SK-N-SH treated with all-trans-retinoic acid at 6 μM for 48 hours (cell line): ENCODE measurements around the gene SORD.
"Not testable (repeated sequence)": the region's sequence is repeated elsewhere in the genome, so short reads cannot be mapped to it uniquely, and the experiment has no call there.

Experiments used
- ATAC-seq: fragments of 200-7000 bp; cut with Tn5 transposase; 3 replicates; pipeline ENCODE4 v1.9.1; 2020; ENCODE audit warnings: mild to moderate bottlenecking, moderate library complexity
- ARNTL ChIP-seq: fragments of 450-650 bp; formaldehyde crosslinking; IDR thresholded peaks from 2 replicates; pipeline ENCODE4 v1.5.0; 2020; ENCODE audit warnings: low read depth, mild to moderate bottlenecking, moderate library complexity, borderline replicate concordance
- CREB5 ChIP-seq: fragments of 250-450 bp; sonication (Bioruptor Pico); IDR thresholded peaks from 2 replicates; pipeline ENCODE4 v1.5.1; 2020; ENCODE audit warnings: low read depth, mild to moderate bottlenecking, moderate library complexity
- CSDC2 ChIP-seq: fragments of 250-450 bp; sonication (Bioruptor Pico); IDR thresholded peaks from 2 replicates; pipeline ENCODE4 v1.5.0; 2020; ENCODE audit warnings: mild to moderate bottlenecking, moderate library complexity
- ESRRG ChIP-seq: fragments of 250-450 bp; sonication (Bioruptor Pico); IDR thresholded peaks from 2 replicates; pipeline ENCODE4 v1.6.1; 2021; ENCODE audit warnings: mild to moderate bottlenecking
- GLIS3 ChIP-seq: fragments of 250-450 bp; sonication (Bioruptor Pico); IDR thresholded peaks from 2 replicates; pipeline ENCODE4 v1.5.0; 2020; ENCODE audit warnings: mild to moderate bottlenecking, moderate library complexity
- ISL1 ChIP-seq: fragments of 250-450 bp; sonication (Bioruptor Pico); IDR thresholded peaks from 2 replicates; pipeline ENCODE4 v2.1.2; 2022; ENCODE audit warnings: mild to moderate bottlenecking, moderate library complexity
- OSR1 ChIP-seq: fragments of 250-450 bp; sonication (Bioruptor Pico); IDR thresholded peaks from 2 replicates; pipeline ENCODE4 v1.8.0; 2022; ENCODE audit warnings: moderate library complexity, mild to moderate bottlenecking, inconsistent platforms
- PPARA ChIP-seq: fragments of 250-450 bp; sonication (Bioruptor Pico); IDR thresholded peaks from 2 replicates; pipeline ENCODE4 v1.5.0; 2020; ENCODE audit warnings: mild to moderate bottlenecking, borderline replicate concordance
- RARB ChIP-seq: fragments of 250-450 bp; sonication (Bioruptor Pico); IDR thresholded peaks from 2 replicates; pipeline ENCODE4 v1.8.0; 2021; ENCODE audit warnings: mild to moderate bottlenecking, moderate library complexity
- SNAI2 ChIP-seq: fragments of 250-450 bp; sonication (Bioruptor Pico); IDR thresholded peaks from 2 replicates; pipeline ENCODE4 v1.5.0; 2020; ENCODE audit warnings: mild to moderate bottlenecking, moderate library complexity
- TCF4 ChIP-seq: fragments of 250-450 bp; sonication (Bioruptor Pico); IDR thresholded peaks from 2 replicates; pipeline ENCODE4 v1.8.0; 2021; ENCODE audit warnings: mild to moderate bottlenecking, moderate library complexity, borderline replicate concordance
- TOX ChIP-seq: fragments of 250-450 bp; sonication (Bioruptor Pico); IDR thresholded peaks from 2 replicates; pipeline ENCODE4 v1.8.0; 2021; ENCODE audit warnings: mild to moderate bottlenecking, moderate library complexity, borderline replicate concordance
- ZC3H10 ChIP-seq: fragments of 250-450 bp; sonication (Bioruptor Pico); IDR thresholded peaks from 2 replicates; pipeline ENCODE4 v1.5.1; 2021; ENCODE audit warnings: mild to moderate bottlenecking, moderate library complexity
- ZFP3 ChIP-seq: fragments of 250-450 bp; sonication (Bioruptor Pico); IDR thresholded peaks from 2 replicates; pipeline ENCODE4 v1.5.0; 2020; ENCODE audit warnings: mild to moderate bottlenecking, moderate library complexity
- ZFP30 ChIP-seq: fragments of 450-650 bp; formaldehyde crosslinking; IDR thresholded peaks from 2 replicates; pipeline ENCODE4 v1.5.0; 2022; ENCODE audit warnings: mild to moderate bottlenecking, moderate library complexity
- ZNF70 ChIP-seq: fragments of 450-650 bp; formaldehyde crosslinking; IDR thresholded peaks from 2 replicates; pipeline ENCODE4 v1.5.0; 2020; ENCODE audit warnings: mild to moderate bottlenecking, moderate library complexity
- ZNF8 ChIP-seq: fragments of 450-650 bp; formaldehyde crosslinking; IDR thresholded peaks from 2 replicates; pipeline ENCODE4 v1.5.0; 2020; ENCODE audit warnings: mild to moderate bottlenecking, moderate library complexity
- TF ChIP-seq, protein P1 (sequence below): fragments of 250-450 bp; sonication (Bioruptor Pico); IDR thresholded peaks from 2 replicates; pipeline ENCODE4 v1.5.1; 2021; ENCODE audit warnings: mild to moderate bottlenecking, moderate library complexity
- TF ChIP-seq, protein P2 (sequence below): fragments of 250-450 bp; sonication (Bioruptor Pico); IDR thresholded peaks from 2 replicates; pipeline ENCODE4 v1.5.0; 2020; ENCODE audit warnings: mild to moderate bottlenecking, moderate library complexity
- TF ChIP-seq, protein P3 (sequence below): fragments of 250-450 bp; sonication (Bioruptor Pico); IDR thresholded peaks from 2 replicates; pipeline ENCODE4 v1.8.0; 2020; ENCODE audit warnings: mild to moderate bottlenecking, moderate library complexity, borderline replicate concordance
- TF ChIP-seq, protein P4 (sequence below): fragments of 250-450 bp; sonication (Bioruptor Pico); IDR thresholded peaks from 2 replicates; pipeline ENCODE4 v1.8.0; 2021; ENCODE audit warnings: low read depth, mild to moderate bottlenecking, moderate library complexity, borderline replicate concordance

SORD gene

GRCh38 chr15:45101749-45102148 lies 78.8 kb downstream of the SORD start:
- TF ChIP-seq ZNF70 (no peak), GLIS3 (CRISPR knock-in tag) (no peak), TOX (CRISPR knock-in tag) (no peak), OSR1 (no peak), ISL1 (CRISPR knock-in tag) (no peak), ZFP3 (CRISPR knock-in tag) (no peak), ARNTL (CRISPR knock-in tag) (no peak), ZC3H10 (CRISPR knock-in tag) (no peak), SNAI2 (CRISPR knock-in tag) (no peak), ZNF8 (CRISPR knock-in tag) (no peak), ZFP30 (no peak), PPARA (CRISPR knock-in tag) (no peak), CREB5 (CRISPR knock-in tag) (no peak), RARB (CRISPR knock-in tag) (no peak)
- TF ChIP-seq, protein P1, sequence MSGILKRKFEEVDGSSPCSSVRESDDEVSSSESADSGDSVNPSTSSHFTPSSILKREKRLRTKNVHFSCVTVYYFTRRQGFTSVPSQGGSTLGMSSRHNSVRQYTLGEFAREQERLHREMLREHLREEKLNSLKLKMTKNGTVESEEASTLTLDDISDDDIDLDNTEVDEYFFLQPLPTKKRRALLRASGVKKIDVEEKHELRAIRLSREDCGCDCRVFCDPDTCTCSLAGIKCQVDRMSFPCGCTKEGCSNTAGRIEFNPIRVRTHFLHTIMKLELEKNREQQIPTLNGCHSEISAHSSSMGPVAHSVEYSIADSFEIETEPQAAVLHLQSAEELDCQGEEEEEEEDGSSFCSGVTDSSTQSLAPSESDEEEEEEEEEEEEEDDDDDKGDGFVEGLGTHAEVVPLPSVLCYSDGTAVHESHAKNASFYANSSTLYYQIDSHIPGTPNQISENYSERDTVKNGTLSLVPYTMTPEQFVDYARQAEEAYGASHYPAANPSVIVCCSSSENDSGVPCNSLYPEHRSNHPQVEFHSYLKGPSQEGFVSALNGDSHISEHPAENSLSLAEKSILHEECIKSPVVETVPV (CRISPR knock-in tag), result no peak
- TF ChIP-seq, protein P2, sequence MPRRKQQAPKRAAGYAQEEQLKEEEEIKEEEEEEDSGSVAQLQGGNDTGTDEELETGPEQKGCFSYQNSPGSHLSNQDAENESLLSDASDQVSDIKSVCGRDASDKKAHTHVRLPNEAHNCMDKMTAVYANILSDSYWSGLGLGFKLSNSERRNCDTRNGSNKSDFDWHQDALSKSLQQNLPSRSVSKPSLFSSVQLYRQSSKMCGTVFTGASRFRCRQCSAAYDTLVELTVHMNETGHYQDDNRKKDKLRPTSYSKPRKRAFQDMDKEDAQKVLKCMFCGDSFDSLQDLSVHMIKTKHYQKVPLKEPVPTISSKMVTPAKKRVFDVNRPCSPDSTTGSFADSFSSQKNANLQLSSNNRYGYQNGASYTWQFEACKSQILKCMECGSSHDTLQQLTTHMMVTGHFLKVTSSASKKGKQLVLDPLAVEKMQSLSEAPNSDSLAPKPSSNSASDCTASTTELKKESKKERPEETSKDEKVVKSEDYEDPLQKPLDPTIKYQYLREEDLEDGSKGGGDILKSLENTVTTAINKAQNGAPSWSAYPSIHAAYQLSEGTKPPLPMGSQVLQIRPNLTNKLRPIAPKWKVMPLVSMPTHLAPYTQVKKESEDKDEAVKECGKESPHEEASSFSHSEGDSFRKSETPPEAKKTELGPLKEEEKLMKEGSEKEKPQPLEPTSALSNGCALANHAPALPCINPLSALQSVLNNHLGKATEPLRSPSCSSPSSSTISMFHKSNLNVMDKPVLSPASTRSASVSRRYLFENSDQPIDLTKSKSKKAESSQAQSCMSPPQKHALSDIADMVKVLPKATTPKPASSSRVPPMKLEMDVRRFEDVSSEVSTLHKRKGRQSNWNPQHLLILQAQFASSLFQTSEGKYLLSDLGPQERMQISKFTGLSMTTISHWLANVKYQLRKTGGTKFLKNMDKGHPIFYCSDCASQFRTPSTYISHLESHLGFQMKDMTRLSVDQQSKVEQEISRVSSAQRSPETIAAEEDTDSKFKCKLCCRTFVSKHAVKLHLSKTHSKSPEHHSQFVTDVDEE, result no peak
- TF ChIP-seq, protein P3, sequence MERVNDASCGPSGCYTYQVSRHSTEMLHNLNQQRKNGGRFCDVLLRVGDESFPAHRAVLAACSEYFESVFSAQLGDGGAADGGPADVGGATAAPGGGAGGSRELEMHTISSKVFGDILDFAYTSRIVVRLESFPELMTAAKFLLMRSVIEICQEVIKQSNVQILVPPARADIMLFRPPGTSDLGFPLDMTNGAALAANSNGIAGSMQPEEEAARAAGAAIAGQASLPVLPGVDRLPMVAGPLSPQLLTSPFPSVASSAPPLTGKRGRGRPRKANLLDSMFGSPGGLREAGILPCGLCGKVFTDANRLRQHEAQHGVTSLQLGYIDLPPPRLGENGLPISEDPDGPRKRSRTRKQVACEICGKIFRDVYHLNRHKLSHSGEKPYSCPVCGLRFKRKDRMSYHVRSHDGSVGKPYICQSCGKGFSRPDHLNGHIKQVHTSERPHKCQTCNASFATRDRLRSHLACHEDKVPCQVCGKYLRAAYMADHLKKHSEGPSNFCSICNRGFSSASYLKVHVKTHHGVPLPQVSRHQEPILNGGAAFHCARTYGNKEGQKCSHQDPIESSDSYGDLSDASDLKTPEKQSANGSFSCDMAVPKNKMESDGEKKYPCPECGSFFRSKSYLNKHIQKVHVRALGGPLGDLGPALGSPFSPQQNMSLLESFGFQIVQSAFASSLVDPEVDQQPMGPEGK (CRISPR knock-in tag), result no peak
- TF ChIP-seq, all 23 proteins: peak for 0
- no peak for ATAC-seq

DNA sequence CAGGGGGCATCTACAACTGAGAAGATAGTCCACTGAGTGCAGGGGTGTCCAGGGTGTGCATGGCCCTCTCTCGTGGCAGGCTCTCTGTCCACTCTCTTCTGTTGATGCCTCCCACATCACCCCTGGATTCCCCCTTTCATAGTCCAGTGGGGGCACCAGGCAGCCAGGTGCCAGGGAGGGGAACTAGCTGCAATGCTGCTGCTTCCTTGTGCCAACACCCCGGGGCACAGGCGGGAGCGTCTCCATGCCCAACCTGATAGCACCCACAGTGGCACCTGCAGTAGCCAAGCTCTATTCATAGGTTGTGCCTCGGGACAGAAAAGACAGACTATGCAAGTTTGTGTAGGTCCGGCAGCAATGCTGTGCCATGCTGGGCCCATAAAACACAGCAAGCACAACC lies 79.2 kb downstream of the SORD start:
- no peak for ATAC-seq
- no peak for TF ChIP-seq TOX (CRISPR knock-in tag)
- TF ChIP-seq SNAI2 (CRISPR knock-in tag), result no peak
- TF ChIP-seq ZNF8 (CRISPR knock-in tag), result no peak
- no peak for TF ChIP-seq CSDC2 (CRISPR knock-in tag)
- TF ChIP-seq, protein P4, sequence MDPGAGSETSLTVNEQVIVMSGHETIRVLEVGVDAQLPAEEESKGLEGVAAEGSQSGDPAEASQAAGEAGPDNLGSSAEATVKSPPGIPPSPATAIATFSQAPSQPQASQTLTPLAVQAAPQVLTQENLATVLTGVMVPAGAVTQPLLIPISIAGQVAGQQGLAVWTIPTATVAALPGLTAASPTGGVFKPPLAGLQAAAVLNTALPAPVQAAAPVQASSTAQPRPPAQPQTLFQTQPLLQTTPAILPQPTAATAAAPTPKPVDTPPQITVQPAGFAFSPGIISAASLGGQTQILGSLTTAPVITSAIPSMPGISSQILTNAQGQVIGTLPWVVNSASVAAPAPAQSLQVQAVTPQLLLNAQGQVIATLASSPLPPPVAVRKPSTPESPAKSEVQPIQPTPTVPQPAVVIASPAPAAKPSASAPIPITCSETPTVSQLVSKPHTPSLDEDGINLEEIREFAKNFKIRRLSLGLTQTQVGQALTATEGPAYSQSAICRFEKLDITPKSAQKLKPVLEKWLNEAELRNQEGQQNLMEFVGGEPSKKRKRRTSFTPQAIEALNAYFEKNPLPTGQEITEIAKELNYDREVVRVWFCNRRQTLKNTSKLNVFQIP, result no peak
- TF ChIP-seq, protein P2, result no peak
- no peak for TF ChIP-seq ZFP30
- TF ChIP-seq ESRRG (CRISPR knock-in tag), result no peak
- no peak for TF ChIP-seq CREB5 (CRISPR knock-in tag)
- no peak for TF ChIP-seq TCF4 (CRISPR knock-in tag)
- TF ChIP-seq ARNTL (CRISPR knock-in tag), result no peak
- no peak for TF ChIP-seq ISL1 (CRISPR knock-in tag)
- TF ChIP-seq, protein P3 (CRISPR knock-in tag), result no peak
- TF ChIP-seq ZC3H10 (CRISPR knock-in tag), result no peak
- TF ChIP-seq, all 23 proteins: peak for 0

DNA sequence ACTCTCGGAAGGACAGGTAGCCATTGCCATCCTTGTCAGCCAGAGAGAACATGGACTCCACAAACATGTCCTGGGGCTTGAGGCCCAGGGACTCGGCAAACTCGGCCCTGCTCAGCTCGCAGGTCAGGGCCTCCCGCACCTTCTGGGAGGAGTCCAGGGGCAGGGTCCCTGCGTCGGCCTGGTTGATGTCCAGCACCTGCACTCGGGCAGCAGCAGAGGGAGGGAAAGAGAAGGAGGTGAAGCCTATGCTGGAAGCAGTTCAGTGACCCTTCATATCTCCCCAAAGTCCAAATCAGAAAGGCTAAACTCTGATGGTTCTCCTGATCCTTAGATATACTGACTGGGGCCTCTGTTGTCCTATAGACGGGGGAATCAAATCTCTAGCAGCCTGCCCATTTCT lies 81.2 kb downstream of the SORD start:
- ATAC-seq, result not testable (repeated sequence)
